Neural cell (in vitro differentiated cells): Measurements from ENCODE around the gene STMN3. TPM values are rescaled to one million over a fixed set of nuclear protein-coding genes. Genes with fewer than 3 reads are reported as not detected.

ENCODE experiments used
- H2AFZ ChIP-seq: fragments of 200-600, 300-800 bp; sonication (generic), shearing (Covaris generic); 2 replicates; pipeline ENCODE4 v1.6.0; 2014; ENCODE audit warnings: low read depth, mild to moderate bottlenecking, antibody characterized with exemption, low read length, moderate library complexity
- H3F3A ChIP-seq: fragments of 200-600 bp; shearing (Covaris generic); 2 replicates; pipeline ENCODE4 v1.6.1; 2016; ENCODE audit warnings: mild to moderate bottlenecking, moderate library complexity, mixed read lengths, antibody characterized with exemption, low read length; ENCODE audit not compliant: insufficient read depth, poor library complexity, severe bottlenecking
- H3K27ac ChIP-seq: fragments of 200-600, 300-800 bp; sonication (generic), shearing (Covaris generic); 2 replicates; pipeline ENCODE4 v1.5.1; 2014; ENCODE audit warnings: mild to moderate bottlenecking, low read length, moderate library complexity
- H3K27me3 ChIP-seq: fragments of 300-800, 200-600 bp; sonication (generic), shearing (Covaris generic); 2 replicates; pipeline ENCODE4 v1.6.0; 2014; ENCODE audit warnings: mild to moderate bottlenecking, low read depth, low read length, moderate library complexity; ENCODE audit not compliant: insufficient read depth
- H3K36me3 ChIP-seq: fragments of 300-800, 200-600 bp; sonication (generic), shearing (Covaris generic); 2 replicates; pipeline ENCODE4 v1.5.1; 2014; ENCODE audit warnings: mild to moderate bottlenecking, antibody characterized with exemption, low read length, moderate library complexity; ENCODE audit not compliant: insufficient read depth
- H3K4me2 ChIP-seq: fragments of 300-800, 200-600 bp; sonication (generic), shearing (Covaris generic); 2 replicates; pipeline ENCODE4 v1.6.0; 2014; ENCODE audit warnings: mild to moderate bottlenecking, low read length
- H3K4me3 ChIP-seq: fragments of 300-800, 200-600 bp; sonication (generic), shearing (Covaris generic); 2 replicates; pipeline ENCODE4 v1.5.1; 2014; ENCODE audit warnings: mild to moderate bottlenecking, low read length, moderate library complexity
- H3K79me2 ChIP-seq: fragments of 200-600 bp; shearing (Covaris generic); replicated peaks from 2 replicates; pipeline ENCODE4 v1.6.0; 2014; ENCODE audit warnings: mild to moderate bottlenecking, low read length, moderate library complexity; ENCODE audit not compliant: insufficient read depth
- H3K9ac ChIP-seq: fragments of 300-800, 200-600 bp; sonication (generic), shearing (Covaris generic); 2 replicates; pipeline ENCODE4 v1.6.1; 2016; ENCODE audit warnings: mild to moderate bottlenecking, low read length, mixed read lengths
- H3K9me2 ChIP-seq: fragments of 200-600 bp; shearing (Covaris generic); 2 replicates; pipeline ENCODE4 v1.6.1; 2016; ENCODE audit warnings: mild to moderate bottlenecking, low read length, mixed read lengths; ENCODE audit not compliant: insufficient read depth
- H3K9me3 ChIP-seq: fragments of 200-600, 300-800 bp; sonication (generic), shearing (Covaris generic); 2 replicates; pipeline ENCODE4 v1.6.1; 2016; ENCODE audit warnings: mild to moderate bottlenecking, mixed run types, low read length, moderate library complexity, mixed read lengths
- H4K20me1 ChIP-seq: fragments of 200-600 bp; shearing (Covaris generic); 2 replicates; pipeline ENCODE4 v1.6.1; 2016; ENCODE audit warnings: mild to moderate bottlenecking, mixed run types; ENCODE audit not compliant: insufficient read depth
- EP300 ChIP-seq: fragments of 450-650 bp; conservative IDR thresholded peaks from 2 replicates; pipeline ENCODE4 v1.6.1; 2014; ENCODE audit warnings: antibody characterized with exemption, mild to moderate bottlenecking, moderate library complexity; ENCODE audit not compliant: poor library complexity, severe bottlenecking
- EZH2 ChIP-seq: fragments of 200-600, 300-800 bp; shearing (Covaris generic), sonication (generic); IDR thresholded peaks from 2 replicates; pipeline ENCODE4 v1.6.1; 2014; ENCODE audit warnings: antibody characterized with exemption, low read length, borderline replicate concordance, mild to moderate bottlenecking; ENCODE audit not compliant: insufficient read depth, poor library complexity, severe bottlenecking
- MXI1 ChIP-seq: fragments of 450-650 bp; conservative IDR thresholded peaks from 2 replicates; pipeline ENCODE4 v1.6.1; 2014; ENCODE audit warnings: antibody characterized with exemption, mild to moderate bottlenecking; ENCODE audit not compliant: poor library complexity, severe bottlenecking
- POLR2AphosphoS5 ChIP-seq: IDR thresholded peaks from 2 replicates; pipeline ENCODE4 v1.6.1; 2012
- RAD21 ChIP-seq: fragments of 450-650 bp; conservative IDR thresholded peaks from 2 replicates; pipeline ENCODE4 v1.6.1; 2014; ENCODE audit warnings: antibody characterized with exemption, mild to moderate bottlenecking, moderate library complexity
- REST ChIP-seq: IDR thresholded peaks from 2 replicates; pipeline ENCODE4 v1.6.1; 2012; ENCODE audit warnings: borderline replicate concordance
- SMC3 ChIP-seq: fragments of 450-650 bp; conservative IDR thresholded peaks from 2 replicates; pipeline ENCODE4 v1.6.1; 2014; ENCODE audit warnings: antibody characterized with exemption, mild to moderate bottlenecking, moderate library complexity; ENCODE audit not compliant: poor library complexity
- TAF1 ChIP-seq: IDR thresholded peaks from 2 replicates; pipeline ENCODE4 v1.6.1; 2012; ENCODE audit warnings: low read depth
- polyA plus RNA-seq: library from polyadenylated mRNA; depleted of rRNA; stranded (reverse); fragments of >200 nt; gene quantifications from 2 replicates; pipeline ENCODE4 v1.2.3, GENCODE V29; 2014
- TF ChIP-seq, protein P1 (sequence below): fragments of 450-650 bp; IDR thresholded peaks from 2 replicates; pipeline ENCODE4 v1.5.1; 2014; ENCODE audit warnings: antibody characterized with exemption, mild to moderate bottlenecking, moderate library complexity; ENCODE audit not compliant: poor library complexity, severe bottlenecking

The STMN3 gene
- polyA plus RNA-seq, 1 donor from 2014 or later, result 268 TPM

GRCh38 chr20:63618291-63618980 is 34.8 kb downstream of the STMN3 start:
- Histone ChIP-seq H3F3A (no peaks in the 10 kb centered on the region), H3K36me3 (no peaks in the 10 kb centered on the region), H4K20me1 (no peaks in the 10 kb centered on the region), H3K79me2 (peaks cover 15% of the 10 kb centered on the region), H3K4me2 (no peak overlapping the region), H3K9me2 (no peaks in the 10 kb centered on the region), H3K9me3 (no peaks in the 10 kb centered on the region), H3K27ac (no peak overlapping the region), H3K9ac (no peak overlapping the region), H3K27me3 (no peaks in the 10 kb centered on the region), H3K4me3 (no peak overlapping the region), H2AFZ (no peak overlapping the region)
- TF ChIP-seq, protein P1, sequence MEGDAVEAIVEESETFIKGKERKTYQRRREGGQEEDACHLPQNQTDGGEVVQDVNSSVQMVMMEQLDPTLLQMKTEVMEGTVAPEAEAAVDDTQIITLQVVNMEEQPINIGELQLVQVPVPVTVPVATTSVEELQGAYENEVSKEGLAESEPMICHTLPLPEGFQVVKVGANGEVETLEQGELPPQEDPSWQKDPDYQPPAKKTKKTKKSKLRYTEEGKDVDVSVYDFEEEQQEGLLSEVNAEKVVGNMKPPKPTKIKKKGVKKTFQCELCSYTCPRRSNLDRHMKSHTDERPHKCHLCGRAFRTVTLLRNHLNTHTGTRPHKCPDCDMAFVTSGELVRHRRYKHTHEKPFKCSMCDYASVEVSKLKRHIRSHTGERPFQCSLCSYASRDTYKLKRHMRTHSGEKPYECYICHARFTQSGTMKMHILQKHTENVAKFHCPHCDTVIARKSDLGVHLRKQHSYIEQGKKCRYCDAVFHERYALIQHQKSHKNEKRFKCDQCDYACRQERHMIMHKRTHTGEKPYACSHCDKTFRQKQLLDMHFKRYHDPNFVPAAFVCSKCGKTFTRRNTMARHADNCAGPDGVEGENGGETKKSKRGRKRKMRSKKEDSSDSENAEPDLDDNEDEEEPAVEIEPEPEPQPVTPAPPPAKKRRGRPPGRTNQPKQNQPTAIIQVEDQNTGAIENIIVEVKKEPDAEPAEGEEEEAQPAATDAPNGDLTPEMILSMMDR, result no peak
- no peak for TF ChIP-seq EZH2
- no peak for TF ChIP-seq REST

DNA sequence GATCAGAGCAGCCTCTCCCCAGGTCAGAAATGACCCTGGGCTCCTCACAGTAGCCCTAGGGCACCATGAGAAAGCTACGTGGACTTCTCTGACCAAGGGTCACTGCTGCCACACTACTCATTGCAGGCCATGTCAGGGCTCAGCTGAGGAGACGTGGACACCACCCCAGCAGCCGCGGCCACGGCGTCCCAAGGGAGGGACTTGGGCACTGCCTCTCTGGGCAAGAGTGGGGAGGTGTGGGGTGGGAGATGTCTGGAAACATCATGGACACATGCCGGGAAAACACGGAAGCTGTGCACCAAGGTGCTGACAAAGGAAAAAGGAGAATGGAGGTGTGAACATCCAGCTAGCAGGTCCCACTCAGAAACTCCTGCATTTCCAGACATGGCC is 35.4 kb downstream of the STMN3 start:
- Histone ChIP-seq H3K27ac (no peak overlapping the region), H4K20me1 (no peaks in the 10 kb centered on the region)

More for the DNA sequence above, 35.4 kb downstream of the STMN3 start:
- Histone ChIP-seq H3K36me3 (no peaks in the 10 kb centered on the region), H3K4me2 (no peak overlapping the region), H3K27me3 (no peaks in the 10 kb centered on the region), H2AFZ (no peak overlapping the region), H3K9ac (no peak overlapping the region), H3K9me2 (no peaks in the 10 kb centered on the region), H3K4me3 (no peak overlapping the region), H3F3A (no peaks in the 10 kb centered on the region), H3K79me2 (peaks cover 11% of the 10 kb centered on the region), H3K9me3 (no peaks in the 10 kb centered on the region)
- TF ChIP-seq EP300, result no peak
- TF ChIP-seq, protein P1, result no peak
- no peak for TF ChIP-seq TAF1
- TF ChIP-seq POLR2AphosphoS5, result no peak
- TF ChIP-seq REST, result no peak
- TF ChIP-seq SMC3, result no peak
- no peak for TF ChIP-seq EZH2
- TF ChIP-seq MXI1, result no peak
- no peak for TF ChIP-seq RAD21
